Fibroblast of pulmonary artery (primary cell): ENCODE results near the gene ANO10.

Experiments used
- DNase-seq: peaks from one replicate; pipeline ENCODE4 v3.0.0-alpha.2; 2010; ENCODE audit warnings: low read depth
- H3K4me3 ChIP-seq: replicated peaks from 2 replicates; pipeline ENCODE4 v1.5.1; 2011; ENCODE audit warnings: low read depth, mild to moderate bottlenecking, control low read depth, low read length, moderate library complexity
- TF ChIP-seq, protein P1 (sequence below): IDR thresholded peaks from 2 replicates; pipeline ENCODE4 v1.5.1; 2011; ENCODE audit warnings: mild to moderate bottlenecking, control low read depth, low read length, inconsistent platforms; ENCODE audit errors: missing control alignments

ANO10 gene

DNA sequence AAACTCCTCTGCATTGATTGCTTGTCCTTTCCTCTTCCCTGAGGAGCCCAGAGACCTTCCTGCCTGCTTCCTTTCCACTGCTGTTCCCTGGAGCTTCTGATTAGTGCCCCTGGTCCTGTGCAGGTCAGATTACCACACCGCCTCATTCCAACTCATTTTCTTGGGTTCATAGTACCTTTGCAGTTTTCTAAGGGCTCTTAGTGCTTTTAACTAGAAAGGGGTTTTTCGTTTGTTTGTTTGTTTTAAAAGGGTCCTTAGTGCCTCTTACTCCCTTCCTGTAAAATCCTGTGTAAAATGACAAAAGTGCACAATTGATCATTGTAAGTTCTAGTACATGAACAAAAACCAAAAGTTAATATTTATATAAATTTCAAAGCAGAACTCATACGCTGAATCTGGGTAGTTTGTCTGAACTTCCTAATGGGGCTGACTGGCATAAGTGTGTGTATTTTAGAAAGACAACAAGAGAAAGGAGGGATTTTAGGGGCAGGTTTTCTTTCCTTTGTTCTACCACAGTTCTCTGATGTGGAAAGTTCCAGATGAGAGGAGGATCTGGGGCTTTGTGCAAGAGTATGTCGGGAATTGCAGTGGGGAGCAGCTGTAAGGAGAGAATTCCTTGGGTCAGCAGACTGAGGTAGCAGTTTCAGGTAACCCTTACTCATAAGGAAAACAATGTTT is 304.9 kb downstream of the ANO10 start:
- no peak for DNase-seq
- TF ChIP-seq, protein P1, sequence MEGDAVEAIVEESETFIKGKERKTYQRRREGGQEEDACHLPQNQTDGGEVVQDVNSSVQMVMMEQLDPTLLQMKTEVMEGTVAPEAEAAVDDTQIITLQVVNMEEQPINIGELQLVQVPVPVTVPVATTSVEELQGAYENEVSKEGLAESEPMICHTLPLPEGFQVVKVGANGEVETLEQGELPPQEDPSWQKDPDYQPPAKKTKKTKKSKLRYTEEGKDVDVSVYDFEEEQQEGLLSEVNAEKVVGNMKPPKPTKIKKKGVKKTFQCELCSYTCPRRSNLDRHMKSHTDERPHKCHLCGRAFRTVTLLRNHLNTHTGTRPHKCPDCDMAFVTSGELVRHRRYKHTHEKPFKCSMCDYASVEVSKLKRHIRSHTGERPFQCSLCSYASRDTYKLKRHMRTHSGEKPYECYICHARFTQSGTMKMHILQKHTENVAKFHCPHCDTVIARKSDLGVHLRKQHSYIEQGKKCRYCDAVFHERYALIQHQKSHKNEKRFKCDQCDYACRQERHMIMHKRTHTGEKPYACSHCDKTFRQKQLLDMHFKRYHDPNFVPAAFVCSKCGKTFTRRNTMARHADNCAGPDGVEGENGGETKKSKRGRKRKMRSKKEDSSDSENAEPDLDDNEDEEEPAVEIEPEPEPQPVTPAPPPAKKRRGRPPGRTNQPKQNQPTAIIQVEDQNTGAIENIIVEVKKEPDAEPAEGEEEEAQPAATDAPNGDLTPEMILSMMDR: no peak
- H3K4me3 ChIP-seq: no peak overlapping the region
